ENCODE measurements around the gene ELAC2. TPM values are rescaled to one million over a fixed set of nuclear protein-coding genes. Genes with fewer than 3 reads are reported as not detected.
"Not testable (repeated sequence)": the region's sequence is repeated elsewhere in the genome, so short reads cannot be mapped to it uniquely, and the experiment has no call there.

Gene ELAC2
- polyA plus RNA-seq, 1 donor, result 45.8 TPM

- no peak for DNase-seq
Measured at GRCh38 chr17:12987120-12987519, 30.7 kb downstream of the ELAC2 start.

GRCh38 chr17:12985431-12986293, 32.2 kb downstream of the ELAC2 start:
- peak; percentile 48 for DNase-seq

GRCh38 chr17:12983991-12984884, 33.6 kb downstream of the ELAC2 start:
- DNase-seq, result peak; percentile 95

GRCh38 chr17:12982224-12982623, 35.6 kb downstream of the ELAC2 start:
- DNase-seq, result no peak

- no peak for DNase-seq
Measured at GRCh38 chr17:12979826-12980500, 37.9 kb downstream of the ELAC2 start.

GRCh38 chr17:12979246-12979645, 38.6 kb downstream of the ELAC2 start:
- no peak for DNase-seq

- not testable (repeated sequence) for DNase-seq
Measured at GRCh38 chr17:12978787-12979186, 39.0 kb downstream of the ELAC2 start.

- no peak for DNase-seq
Measured at GRCh38 chr17:12977008-12977751, 40.6 kb downstream of the ELAC2 start.

GRCh38 chr17:12974005-12974531, 43.8 kb downstream of the ELAC2 start:
- DNase-seq, result peak; percentile 46

GRCh38 chr17:12973496-12974004, 44.3 kb downstream of the ELAC2 start:
- no peak for DNase-seq

- no peak for DNase-seq
Measured at GRCh38 chr17:12967962-12968361, 49.9 kb downstream of the ELAC2 start.

- DNase-seq, result no peak
Measured at GRCh38 chr17:12966413-12966812, 51.4 kb downstream of the ELAC2 start.

GRCh38 chr17:12965988-12966387, 51.8 kb downstream of the ELAC2 start:
- no peak for DNase-seq

- DNase-seq, result no peak
Measured at GRCh38 chr17:12964840-12965239, 53.0 kb downstream of the ELAC2 start.

GRCh38 chr17:12964162-12964561, 53.7 kb downstream of the ELAC2 start:
- no peak for DNase-seq

- DNase-seq, result no peak
Measured at GRCh38 chr17:12963505-12963904, 54.3 kb downstream of the ELAC2 start.

GRCh38 chr17:12961655-12962054, 56.2 kb downstream of the ELAC2 start:
- DNase-seq, result no peak

GRCh38 chr17:12959441-12959840, 58.4 kb downstream of the ELAC2 start:
- no peak for DNase-seq

- DNase-seq, result no peak
Measured at GRCh38 chr17:12958786-12959185, 59.0 kb downstream of the ELAC2 start.

GRCh38 chr17:12955521-12955920, 62.3 kb downstream of the ELAC2 start:
- DNase-seq, result no peak

- DNase-seq, result no peak
Measured at GRCh38 chr17:12953156-12953555, 64.7 kb downstream of the ELAC2 start.

- no peak for DNase-seq
Measured at GRCh38 chr17:12952012-12952411, 65.8 kb downstream of the ELAC2 start.

Measured in hindlimb muscle (tissue), 1 donor.